GM12878 (cell line): ENCODE data around the gene CRTC2. TPM values are rescaled to one million over a fixed set of nuclear protein-coding genes. Genes with fewer than 3 reads are reported as not detected.

Experiments used
- ATAC-seq: fragments of 200-7000 bp; cut with Tn5 transposase; 3 replicates; pipeline ENCODE4 v1.9.1; 2020; ENCODE audit warnings: mild to moderate bottlenecking, moderate library complexity
- BruUV-seq: library from RNA; stranded (reverse); fragments of 400-500 nt; replicated peaks from 2 replicates; lab custom pipeline; 2021; lab: Mats Ljungman, UMichigan
- CTCF ChIA-PET: fragments of 300-600 bp; sonication (Branson Sonifier 250); formaldehyde crosslinking; extraction: SDS; loops from one replicate; lab custom pipeline; 2021; ENCODE audit warnings: inconsistent platforms; lab: Yijun Ruan, JAX
- POLR2A ChIA-PET: fragments of 350-600 bp; formaldehyde crosslinking; extraction: SDS; loops from one replicate; lab custom pipeline; 2021; ENCODE audit warnings: inconsistent platforms; lab: Charles Lee
- RAD21 ChIA-PET: fragments of 300-600 bp; sonication (Branson Sonifier 250); formaldehyde crosslinking; loops from one replicate; lab custom pipeline; 2023; ENCODE audit warnings: antibody characterized with exemption; ENCODE audit not compliant: unreplicated experiment; lab: Charles Lee
- SMC1A ChIA-PET: fragments of 300-600 bp; sonication (Branson Sonifier 250); formaldehyde crosslinking; loops from one replicate; lab custom pipeline; 2023; ENCODE audit not compliant: unreplicated experiment, uncharacterized antibody; lab: Charles Lee
- DNase-seq: peaks from one replicate; pipeline ENCODE4 v3.0.0-alpha.2; 2011; ENCODE audit warnings: low read depth, low spot score
- FAIRE-seq: peaks from 3 replicates; lab custom pipeline; 2011; peaks lifted over from hg19 to GRCh38; lab: Jason Lieb, UNC
- H2AFZ ChIP-seq: 2 replicates; pipeline ENCODE4 v1.6.0; 2011; ENCODE audit warnings: low read depth, low read length, control low read depth; ENCODE audit not compliant: control insufficient read depth
- H3K27ac ChIP-seq: 2 replicates; pipeline ENCODE4 v1.5.1; 2011; ENCODE audit warnings: control low read depth; ENCODE audit not compliant: control insufficient read depth, insufficient read depth
- H3K27me3 ChIP-seq, 2 experiments: replicated peaks in 1 of 2; 2 replicates each; pipeline versions ENCODE4 v1.6.0 to v1.6.1; 2011; ENCODE audit warnings: low read length in 1 of 2; ENCODE audit not compliant: control insufficient read depth in 2 of 2, insufficient read depth in 2 of 2
- H3K36me3 ChIP-seq, 2 experiments: 2 replicates each; pipeline ENCODE4 v1.5.1; 2011; ENCODE audit warnings: low read length in 1 of 2; ENCODE audit not compliant: control insufficient read depth in 2 of 2, insufficient read depth in 2 of 2
- H3K4me1 ChIP-seq: 2 replicates; pipeline ENCODE4 v1.6.1; 2011; ENCODE audit warnings: mild to moderate bottlenecking, low read length, moderate library complexity, mixed read lengths; ENCODE audit not compliant: control insufficient read depth, insufficient read depth
- H3K4me2 ChIP-seq: 2 replicates; pipeline ENCODE4 v1.6.0; 2011; ENCODE audit warnings: control low read depth; ENCODE audit not compliant: control insufficient read depth, insufficient read depth
- H3K4me3 ChIP-seq: fragments of 200-600 bp; sonication (generic); 2 replicates; pipeline ENCODE4 v1.5.1; 2016
- H3K79me2 ChIP-seq: 2 replicates; pipeline ENCODE4 v1.6.0; 2011; ENCODE audit warnings: low read length; ENCODE audit not compliant: control insufficient read depth, insufficient read depth
- H3K9ac ChIP-seq: 2 replicates; pipeline ENCODE4 v1.8.0; 2011; ENCODE audit warnings: low read length, control low read depth, mixed read lengths; ENCODE audit not compliant: control insufficient read depth, insufficient read depth
- H3K9me3 ChIP-seq: replicated peaks from 3 replicates; pipeline ENCODE4 v1.5.1; 2011; ENCODE audit warnings: mild to moderate bottlenecking, low read length; ENCODE audit not compliant: control insufficient read depth, insufficient read depth
- H4K20me1 ChIP-seq: 2 replicates; pipeline ENCODE4 v1.6.0; 2011; ENCODE audit not compliant: control insufficient read depth, insufficient read depth
- ATF7 ChIP-seq: fragments of 450-650 bp; IDR thresholded peaks from 2 replicates; pipeline ENCODE4 v1.6.1; 2016; ENCODE audit warnings: low read depth, mild to moderate bottlenecking
- EED ChIP-seq: sonication (generic); IDR thresholded peaks from 2 replicates; pipeline ENCODE4 v1.6.1; 2016; ENCODE audit warnings: antibody characterized with exemption, low read depth
- FOS ChIP-seq: IDR thresholded peaks from 3 replicates; pipeline ENCODE4 v1.6.1; 2011; ENCODE audit warnings: borderline replicate concordance; ENCODE audit not compliant: insufficient read length; ENCODE audit errors: extremely low read depth
- FOXK2 ChIP-seq: fragments of 450-650 bp; IDR thresholded peaks from 2 replicates; pipeline ENCODE4 v1.6.1; 2017; ENCODE audit warnings: mild to moderate bottlenecking, moderate library complexity
- HDAC2 ChIP-seq: fragments of 200-600 bp; sonication (generic); IDR thresholded peaks from 2 replicates; pipeline ENCODE4 v1.6.1; 2017
- HDGF ChIP-seq: fragments of 450-650 bp; IDR thresholded peaks from 2 replicates; pipeline ENCODE4 v1.6.1; 2016; ENCODE audit warnings: antibody characterized with exemption
- KAT2A ChIP-seq: conservative IDR thresholded peaks from 2 replicates; pipeline ENCODE4 v1.6.1; 2011; ENCODE audit warnings: low read depth, low read length; ENCODE audit not compliant: control insufficient read depth
- MEF2B ChIP-seq: fragments of 450-650 bp; IDR thresholded peaks from 2 replicates; pipeline ENCODE4 v1.6.1; 2018; ENCODE audit warnings: mild to moderate bottlenecking, moderate library complexity; ENCODE audit not compliant: partially characterized antibody, poor library complexity, severe bottlenecking
- NFXL1 ChIP-seq: fragments of 450-650 bp; IDR thresholded peaks from 2 replicates; pipeline ENCODE4 v1.6.1; 2017; ENCODE audit warnings: antibody characterized with exemption, mild to moderate bottlenecking, borderline replicate concordance
- SMAD1 ChIP-seq: fragments of 450-650 bp; IDR thresholded peaks from 2 replicates; pipeline ENCODE4 v1.6.1; 2018; ENCODE audit warnings: mild to moderate bottlenecking, low read depth; ENCODE audit not compliant: partially characterized antibody
- SPI1 ChIP-seq: IDR thresholded peaks from 2 replicates; pipeline ENCODE4 v1.6.1; 2011; ENCODE audit warnings: low read depth, mild to moderate bottlenecking, low read length, moderate library complexity, borderline replicate concordance; ENCODE audit not compliant: insufficient read depth
- TARDBP ChIP-seq: IDR thresholded peaks from 2 replicates; pipeline ENCODE4 v1.6.1; 2016; ENCODE audit warnings: borderline replicate concordance
- ZNF217 ChIP-seq: fragments of 450-650 bp; IDR thresholded peaks from 2 replicates; pipeline ENCODE4 v1.6.1; 2017; ENCODE audit warnings: antibody characterized with exemption, mild to moderate bottlenecking
- WGBS: methylation state at CpG from one replicate; pipeline ENCODE4 v1.1.6; 2016; ENCODE audit warnings: low lambda C conversion rate; ENCODE audit not compliant: insufficient replicate concordance, insufficient coverage; ENCODE audit errors: missing lambda C conversion rate; 5-methylcytosine and 5-hydroxymethylcytosine counted together
- in situ Hi-C: fragments of 300-500 bp; cut with MboI; formaldehyde crosslinking; loops from 9 replicates; pipeline ENCODE4 v1.14.3; 2018; ENCODE audit warnings: mixed read lengths
- intact Hi-C: fragments of 100-400 bp; cut with micrococcal nuclease; formaldehyde crosslinking; loops from one replicate; pipeline ENCODE4 v1.14.2; 2022; ENCODE audit not compliant: unreplicated experiment
- polyA plus RNA-seq, 11 experiments: library from polyadenylated mRNA; depleted of rRNA in 4 of 11; unstranded in 6 of 11; stranded (reverse) in 5 of 11; fragments of >200 nt; fragmentation: Nextera tagmentation in 4 of 11; fragmentation: Illumina TruSeq in 1 of 11; extraction: Ambion mirVana in 4 of 11; extraction: Trizol in 1 of 11; gene quantifications; 1 replicate in 1 of 11; 2 replicates in 10 of 11; pipeline versions ENCODE4 v1.2.1 to v1.2.3, GENCODE V29; 2011 to 2016; ENCODE audit warnings: inconsistent platforms in 2 of 11, missing spikeins in 2 of 11, low read depth in 1 of 11
- total RNA-seq, 4 experiments: library from RNA; depleted of rRNA in 3 of 4; stranded (reverse); fragments of >200 nt in 3 of 4; fragmentation: Illumina TruSeq in 1 of 4; extraction: Trizol in 1 of 4; gene quantifications; 2 replicates each; pipeline versions ENCODE4 v1.2.1 to v1.2.3, GENCODE V29; 2013 to 2021

CRTC2 gene
- total and polyA plus RNA-seq, 10 of the 15 experiments (the other 5 are each of a cell fraction or from before 2014, with no cell fraction given) = 5.1 to 57.9 (median 32.7) TPM

DNA sequence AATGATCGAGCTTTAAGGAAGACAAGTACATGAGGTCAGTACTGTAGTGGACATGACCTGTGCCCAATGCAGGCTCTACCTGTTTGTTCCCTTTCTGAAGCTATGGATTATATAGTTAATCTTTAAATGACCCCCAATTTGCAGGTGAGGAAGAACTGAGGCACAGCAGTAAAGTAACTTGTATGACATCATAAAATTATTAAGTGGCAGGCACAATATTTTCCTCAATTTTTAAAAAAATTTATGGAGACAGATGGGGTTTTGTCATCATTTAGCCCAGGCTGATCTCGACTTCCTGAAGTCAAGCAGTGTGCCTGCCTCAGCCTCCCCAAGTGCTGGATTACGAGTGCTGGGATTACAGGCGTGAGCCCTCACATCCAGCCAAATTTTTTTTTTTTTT, 32.0 kb downstream of the CRTC2 start:
- TF ChIP-seq ATF7 = 0 out of 2 replicates have a peak, but pooled peaks have one; percentile 22
- no peak for TF ChIP-seq TARDBP
- TF ChIP-seq FOXK2 = no peak
- no peak overlapping the region for H3K4me2 ChIP-seq
- H4K20me1 ChIP-seq = no peaks in the 10 kb centered on the region
- no peak for FAIRE-seq
- RAD21 ChIA-PET = no interaction called here
- peaks cover 19% of the 10 kb centered on the region for H3K79me2 ChIP-seq
- no peak for ATAC-seq
- POLR2A ChIA-PET = interaction anchor here (0.6 to 10.1 kb wide), 5 partner anchors 18 to 401 kb away, joined by 3 to 83 read pairs (median 4); partner anchors contain the start of genes DENND4B and SLC39A1
- no peak overlapping the region for H3K9ac ChIP-seq
- H3K4me1 ChIP-seq = peaks cover 18% of the 10 kb centered on the region
- H3K27me3 ChIP-seq = no peaks in the 10 kb centered on the region
- H3K9me3 ChIP-seq = no peaks in the 10 kb centered on the region
- H3K27ac ChIP-seq = no peak overlapping the region
- SMC1A ChIA-PET = interaction anchor here (3.8 kb wide), 1 partner anchor 18 kb away, joined by 16 read pairs; no protein-coding TSS in a partner anchor
- H3K36me3 ChIP-seq = peaks cover 1 to 6% of the 10 kb centered on the region in 2 experiments; a peak in 2 of 4 replicates
- in situ Hi-C loops = no loop called here
- no peak overlapping the region for H2AFZ ChIP-seq
- intact Hi-C loops = no loop called here
- WGBS = 97% methylated on average over 4 of the region's 4 CpGs
- DNase-seq = no peak
- no peak overlapping the region for H3K4me3 ChIP-seq
- BruUV-seq = no TSS peak
- CTCF ChIA-PET = interaction anchor here (0.6 to 1.5 kb wide), 2 partner anchors 58 to 105 kb away, joined by 3 to 5 read pairs; no protein-coding TSS in a partner anchor

DNA sequence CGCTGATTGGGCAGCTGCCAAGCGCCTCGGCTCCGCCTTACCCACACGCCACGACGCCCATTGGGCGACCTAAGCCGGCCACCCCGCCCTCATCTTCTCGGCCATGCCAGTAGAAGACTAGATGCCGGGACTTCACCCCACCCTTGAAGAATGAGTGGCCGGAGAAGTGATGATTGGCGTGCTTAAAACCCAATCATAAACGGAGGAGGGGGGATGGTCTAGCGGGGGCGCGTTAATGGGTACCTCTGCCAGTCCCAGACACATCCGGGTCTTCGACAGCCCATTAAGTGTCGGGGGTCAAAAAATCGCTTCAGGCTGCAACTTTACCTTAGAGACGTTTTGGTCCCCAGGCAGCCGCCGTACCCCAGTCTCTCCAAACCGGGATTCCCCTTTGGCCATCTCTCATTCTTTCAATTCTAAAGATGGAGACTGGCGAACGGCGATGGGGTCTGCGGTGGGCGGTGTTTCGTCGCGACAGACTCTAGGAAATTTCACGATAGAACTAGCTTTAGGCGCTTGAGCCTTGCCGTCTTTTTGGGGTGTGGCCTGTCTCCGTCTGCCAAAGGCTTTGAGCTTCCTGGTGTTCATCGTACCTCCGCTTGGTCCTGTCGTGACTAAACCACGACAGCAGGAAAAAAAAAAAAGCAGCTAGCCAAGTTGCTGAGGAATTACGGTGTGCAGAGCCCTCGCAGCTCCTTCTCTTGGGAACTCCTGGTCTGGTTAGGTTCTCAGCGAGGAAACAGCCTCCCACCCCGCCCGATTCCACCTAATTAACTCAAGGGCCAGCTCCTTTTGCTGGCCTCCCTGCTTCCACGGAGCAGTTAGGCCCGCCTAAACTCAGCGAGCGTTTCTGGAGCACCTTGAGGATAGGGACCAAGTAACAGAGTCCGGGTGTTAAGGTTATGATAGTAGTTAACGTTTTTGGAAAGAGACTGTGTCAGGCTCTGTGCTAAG, 35.2 kb downstream of the CRTC2 start, which contains the start of gene GATAD2B:
Gene GATAD2B, minus strand, starts transcription at position 1 of the 954 bp plus-strand sequence. CDS start 94,625 bp downstream, outside the sequence.
- peak within 1 kb of the TSS; percentile 98 for H3K4me3 ChIP-seq
- peak within 1 kb of the TSS; percentile 99 for H3K9ac ChIP-seq
- no peaks in the 10 kb centered on the region for H3K9me3 ChIP-seq
- no peaks in the 10 kb centered on the region for H3K27me3 ChIP-seq
- H3K4me1 ChIP-seq = peaks cover 11% of the 10 kb centered on the region
- BruUV-seq = TSS peak; percentile 98
- intact Hi-C loops = loop anchor here (2.0 to 5.0 kb wide), 5 partner anchors 22 to 194 kb away; partner anchors contain the start of genes INTS3 and RAB13
- CTCF ChIA-PET = interaction anchor here (0.8 to 14.9 kb wide), 15 partner anchors 22 to 348 kb away, joined by 3 to 138 read pairs (median 5); partner anchors contain the start of genes CREB3L4, DENND4B, JTB and RAB13
- POLR2A ChIA-PET = interaction anchor here (0.6 to 10.1 kb wide), 18 partner anchors 21 to 1281 kb away, joined by 3 to 83 read pairs (median 3); partner anchors contain the start of genes CREB3L4, CRTC2, DENND4B and JTB
- no peaks in the 10 kb centered on the region for H3K36me3 ChIP-seq
- peak; percentile 100 for DNase-seq
- H3K79me2 ChIP-seq = peaks cover 49% of the 10 kb centered on the region
- SMC1A ChIA-PET = interaction anchor here (0.9 to 7.7 kb wide), 10 partner anchors 22 to 118 kb away, joined by 3 to 59 read pairs (median 8); partner anchors contain the start of genes CREB3L4, DENND4B, RAB13 and SLC39A1
- peak; percentile 96 for ATAC-seq
- peak within 1 kb of the TSS; percentile 93 for H3K4me2 ChIP-seq
- RAD21 ChIA-PET = interaction anchor here (0.7 to 6.4 kb wide), 18 partner anchors 12 to 276 kb away, joined by 3 to 55 read pairs (median 6); partner anchors contain the start of genes CREB3L4, DENND4B, JTB and RAB13
- peak within 1 kb of the TSS; percentile 77 for H2AFZ ChIP-seq
- H4K20me1 ChIP-seq = no peaks in the 10 kb centered on the region
- in situ Hi-C loops = no loop called here
- peak within 1 kb of the TSS; percentile 99 for H3K27ac ChIP-seq
- WGBS = under 1% methylated on average over 53 of the region's 53 CpGs
- peak; percentile 91 for FAIRE-seq
- no peak for TF ChIP-seq NFXL1
- TF ChIP-seq FOS = peak; percentile 90
- TF ChIP-seq SMAD1 = peak; percentile 66
- TF ChIP-seq MEF2B = peak; percentile 67
- TF ChIP-seq HDGF = peak; percentile 25; the same call in 1 of the 2 replicates
- TF ChIP-seq KAT2A = no peak
- TF ChIP-seq SPI1 = no peak
- TF ChIP-seq EED = no peak
- no peak for TF ChIP-seq ZNF217
- TF ChIP-seq HDAC2 = no peak
- TF ChIP-seq TARDBP = no peak
